Lower lobe of right lung (tissue), 2 donors: Measurements from ENCODE around the gene OXCT1. TPM values are rescaled to one million over a fixed set of nuclear protein-coding genes. Genes with fewer than 3 reads are reported as not detected.

Experiments used
- ATAC-seq, 2 donors: fragments of 200-7000 bp; cut with Tn5 transposase; one replicate each; pipeline ENCODE4 v1.9.1; 2020 to 2022; ENCODE audit warnings: mild to moderate bottlenecking in 2 of 2, moderate library complexity in 2 of 2
- DNase-seq: peaks from one replicate; pipeline ENCODE4 v3.0.0-alpha.2; 2020
- H3K27ac ChIP-seq: fragments of 200-600 bp; one replicate; pipeline ENCODE4 v1.8.0; 2022
- H3K27me3 ChIP-seq: fragments of 200-600 bp; one replicate; pipeline ENCODE4 v1.8.0; 2022; ENCODE audit warnings: low read depth
- H3K36me3 ChIP-seq: fragments of 200-600 bp; one replicate; pipeline ENCODE4 v1.8.0; 2022; ENCODE audit warnings: mild to moderate bottlenecking
- H3K4me1 ChIP-seq: fragments of 200-600 bp; one replicate; pipeline ENCODE4 v1.8.0; 2022
- H3K4me3 ChIP-seq: fragments of 200-600 bp; one replicate; pipeline ENCODE4 v1.8.0; 2022; ENCODE audit warnings: mild to moderate bottlenecking
- H3K9me3 ChIP-seq: fragments of 200-600 bp; one replicate; pipeline ENCODE4 v1.8.0; 2022
- CTCF ChIP-seq: fragments of 200-600 bp; IDR thresholded peaks from one replicate; pipeline ENCODE4 v1.8.0; 2022; ENCODE audit warnings: antibody characterized with exemption, mild to moderate bottlenecking
- intact Hi-C: fragments of 100-400 bp; cut with DNase I; formaldehyde crosslinking; loops from one replicate; pipeline ENCODE4 v1.11.0; 2022
- total RNA-seq: library from RNA; stranded (reverse); fragmentation: NEBNext Ultra II Directional; extraction: Animal tissue kit (Norgen Biotek cat#: 25700); gene quantifications from one replicate; pipeline ENCODE4 v1.2.1, GENCODE V29; 2021
- donor health status: DM: no; HTN: yes; CAD: no; lungs with severe emphysema.

Gene OXCT1
- total RNA-seq, 1 donor from 2014 or later = 10.2 TPM

- Histone ChIP-seq H3K4me1 (no peaks in the 10 kb centered on the region), H3K9me3 (no peaks in the 10 kb centered on the region), H3K36me3 (peaks cover 10% of the 10 kb centered on the region), H3K4me3 (no peak overlapping the region), H3K27me3 (no peaks in the 10 kb centered on the region), H3K27ac (no peak overlapping the region)
- ATAC-seq (no peak), DNase-seq (no peak)
- intact Hi-C loops = no loop called here
- TF ChIP-seq CTCF = no peak
Observed at GRCh38 chr5:41835645-41836044, 34.6 kb downstream of the OXCT1 start.

- TF ChIP-seq CTCF = no peak
- no peak overlapping the region for H3K27ac ChIP-seq
- no peaks in the 10 kb centered on the region for H3K4me1 ChIP-seq
- ATAC-seq = no peak
- intact Hi-C loops = no loop called here
- DNase-seq = no peak
- H3K4me3 ChIP-seq = no peak overlapping the region
- H3K36me3 ChIP-seq = peaks cover 14% of the 10 kb centered on the region
- no peaks in the 10 kb centered on the region for H3K9me3 ChIP-seq
- H3K27me3 ChIP-seq = no peaks in the 10 kb centered on the region
Observed at GRCh38 chr5:41834506-41834905, 35.7 kb downstream of the OXCT1 start.

GRCh38 chr5:41832430-41832829 lies 37.8 kb downstream of the OXCT1 start:
- Histone ChIP-seq H3K27ac (no peak overlapping the region), H3K36me3 (peaks cover 7% of the 10 kb centered on the region), H3K27me3 (no peaks in the 10 kb centered on the region), H3K4me1 (no peaks in the 10 kb centered on the region), H3K9me3 (no peaks in the 10 kb centered on the region), H3K4me3 (no peak overlapping the region)
- DNase-seq (no peak), ATAC-seq (no peak)
- intact Hi-C loops = no loop called here
- TF ChIP-seq CTCF = no peak

GRCh38 chr5:41831155-41831554 lies 39.1 kb downstream of the OXCT1 start:
- DNase-seq (no peak), ATAC-seq (no peak)
- no peak overlapping the region for H3K27ac ChIP-seq
- no peak overlapping the region for H3K4me3 ChIP-seq
- intact Hi-C loops = no loop called here
- no peak for TF ChIP-seq CTCF
- no peaks in the 10 kb centered on the region for H3K9me3 ChIP-seq
- H3K4me1 ChIP-seq = no peaks in the 10 kb centered on the region
- H3K27me3 ChIP-seq = no peaks in the 10 kb centered on the region
- H3K36me3 ChIP-seq = peaks cover 7% of the 10 kb centered on the region

- Histone ChIP-seq H3K27me3 (no peaks in the 10 kb centered on the region), H3K9me3 (no peaks in the 10 kb centered on the region), H3K27ac (no peak overlapping the region), H3K4me1 (no peaks in the 10 kb centered on the region), H3K4me3 (no peak overlapping the region), H3K36me3 (peaks cover 7% of the 10 kb centered on the region)
- intact Hi-C loops = no loop called here
- DNase-seq (no peak), ATAC-seq (no peak)
- no peak for TF ChIP-seq CTCF
Observed at GRCh38 chr5:41827792-41828191, 42.4 kb downstream of the OXCT1 start.

GRCh38 chr5:41822036-41822435 lies 48.2 kb downstream of the OXCT1 start:
- TF ChIP-seq CTCF = no peak
- no peaks in the 10 kb centered on the region for H3K27me3 ChIP-seq
- no peak for DNase-seq
- no peak overlapping the region for H3K27ac ChIP-seq
- no peaks in the 10 kb centered on the region for H3K36me3 ChIP-seq
- no peak for ATAC-seq
- H3K9me3 ChIP-seq = no peaks in the 10 kb centered on the region
- intact Hi-C loops = no loop called here
- H3K4me3 ChIP-seq = no peak overlapping the region
- H3K4me1 ChIP-seq = no peaks in the 10 kb centered on the region
